Endothelial cell of umbilical vein (primary cell): Measurements from ENCODE around the gene LHX1. TPM values are rescaled to one million over a fixed set of nuclear protein-coding genes. Genes with fewer than 3 reads are reported as not detected.

ENCODE experiments used
- BruUV-seq: library from RNA; stranded (reverse); fragments of 400-500 nt; replicated peaks from 2 replicates; lab custom pipeline; 2021; lab: Mats Ljungman, UMichigan
- CTCF ChIA-PET: fragments of 300-600, 350-600 bp; sonication (Branson Sonifier 250); formaldehyde crosslinking; loops from one replicate; lab custom pipeline; 2021; ENCODE audit warnings: antibody characterized with exemption, inconsistent platforms; lab: Charles Lee
- POLR2A ChIA-PET: fragments of 300-600, 350-600 bp; sonication (Branson Sonifier 250); formaldehyde crosslinking; loops from one replicate; lab custom pipeline; 2021; ENCODE audit warnings: antibody characterized with exemption, inconsistent platforms; lab: Charles Lee
- DNase-seq: peaks from one replicate; pipeline ENCODE4 v3.0.0-alpha.2; 2011; ENCODE audit warnings: low read depth, low spot score
- FAIRE-seq: peaks from 2 replicates; lab custom pipeline; 2011; peaks lifted over from hg19 to GRCh38; lab: Jason Lieb, UNC
- H2AFZ ChIP-seq: 2 replicates; pipeline ENCODE4 v1.6.0; 2012; ENCODE audit warnings: low read depth, low read length, control low read depth, inconsistent platforms
- H3K27ac ChIP-seq: 2 replicates; pipeline ENCODE4 v1.5.1; 2011; ENCODE audit warnings: low read depth, mild to moderate bottlenecking, control low read depth, low read length, moderate library complexity; ENCODE audit not compliant: insufficient read depth
- H3K27me3 ChIP-seq, 2 experiments: 2 replicates each; pipeline versions ENCODE4 v1.6.0 to v1.6.1; 2011; ENCODE audit warnings: low read length in 2 of 2, mixed read lengths in 1 of 2; ENCODE audit not compliant: control insufficient read depth in 2 of 2, insufficient read depth in 2 of 2
- H3K36me3 ChIP-seq, 2 experiments: 2 replicates in 1 of 2; 3 replicates in 1 of 2; pipeline ENCODE4 v1.5.1; 2011; ENCODE audit warnings: low read length in 2 of 2, mild to moderate bottlenecking in 1 of 2, moderate library complexity in 1 of 2; ENCODE audit not compliant: control insufficient read depth in 2 of 2, insufficient read depth in 2 of 2; ENCODE audit errors: extremely low read depth in 1 of 2
- H3K4me1 ChIP-seq: 3 replicates; pipeline ENCODE4 v1.5.1; 2011; ENCODE audit warnings: mild to moderate bottlenecking, low read length; ENCODE audit not compliant: control insufficient read depth, insufficient read depth; ENCODE audit errors: extremely low read depth
- H3K4me2 ChIP-seq: 2 replicates; pipeline ENCODE4 v1.6.1; 2011; ENCODE audit warnings: low read length, control low read depth, mixed read lengths; ENCODE audit not compliant: insufficient read depth
- H3K4me3 ChIP-seq, 3 experiments: fragments of 200-600 bp in 1 of 3; sonication (generic), shearing (Covaris generic) in 1 of 3; replicated peaks in 1 of 3; 2 replicates each; pipeline ENCODE4 v1.5.1; 2011 to 2016; ENCODE audit warnings: control low read depth in 3 of 3, low read length in 3 of 3, mild to moderate bottlenecking in 2 of 3, inconsistent platforms in 1 of 3, low read depth in 1 of 3, moderate library complexity in 1 of 3; ENCODE audit not compliant: insufficient read depth in 1 of 3
- H3K79me2 ChIP-seq: 2 replicates; pipeline ENCODE4 v1.6.0; 2012; ENCODE audit warnings: low read length, inconsistent platforms; ENCODE audit not compliant: control insufficient read depth, insufficient read depth
- H3K9ac ChIP-seq: replicated peaks from 2 replicates; pipeline ENCODE3; 2011; ENCODE audit warnings: low read length, control low read depth; ENCODE audit not compliant: insufficient read depth; ENCODE audit errors: extremely low read depth
- H3K9me1 ChIP-seq: replicated peaks from 3 replicates; pipeline ENCODE4 v1.6.0; 2011; ENCODE audit warnings: mild to moderate bottlenecking, low read length; ENCODE audit not compliant: control insufficient read depth, insufficient read depth; ENCODE audit errors: extremely low read depth
- H3K9me3 ChIP-seq: replicated peaks from 2 replicates; pipeline ENCODE4 v1.5.1; 2012; ENCODE audit warnings: low read length, inconsistent platforms; ENCODE audit not compliant: control insufficient read depth, insufficient read depth
- H4K20me1 ChIP-seq: replicated peaks from 2 replicates; pipeline ENCODE3; 2011; ENCODE audit warnings: mild to moderate bottlenecking, low read length; ENCODE audit not compliant: control insufficient read depth, insufficient read depth; ENCODE audit errors: extremely low read depth
- EZH2 ChIP-seq: IDR thresholded peaks from 2 replicates; pipeline ENCODE4 v1.6.1; 2012; ENCODE audit warnings: borderline replicate concordance, low read depth, mild to moderate bottlenecking, moderate library complexity, low read length, inconsistent platforms; ENCODE audit not compliant: severe bottlenecking
- FOS ChIP-seq: IDR thresholded peaks from 2 replicates; pipeline ENCODE4 v1.6.1; 2011; ENCODE audit warnings: mild to moderate bottlenecking, low read length, moderate library complexity, borderline replicate concordance; ENCODE audit not compliant: insufficient read depth
- GATA2 ChIP-seq: IDR thresholded peaks from 2 replicates; pipeline ENCODE4 v1.7.0; 2011; ENCODE audit warnings: low read depth, mild to moderate bottlenecking, moderate library complexity, mixed read lengths, low read length; ENCODE audit not compliant: insufficient read length, insufficient read depth
- JUN ChIP-seq: IDR thresholded peaks from 2 replicates; pipeline ENCODE4 v1.6.1; 2011; ENCODE audit warnings: borderline replicate concordance, low read depth; ENCODE audit not compliant: insufficient read length, insufficient read depth
- MYC ChIP-seq: IDR thresholded peaks from one replicate; pipeline ENCODE4 v1.6.1; 2011; ENCODE audit warnings: mild to moderate bottlenecking, low read depth, low read length
- POLR2A ChIP-seq: IDR thresholded peaks from 2 replicates; pipeline ENCODE4 v1.6.1; 2012; ENCODE audit warnings: low read depth, mild to moderate bottlenecking, control low read depth, low read length
- POLR2AphosphoS5 ChIP-seq: IDR thresholded peaks from 2 replicates; pipeline ENCODE4 v1.6.1; 2012; ENCODE audit warnings: low read depth, mild to moderate bottlenecking, control low read depth, low read length, moderate library complexity; ENCODE audit not compliant: insufficient read depth
- dilution Hi-C: fragments of 300-500 bp; cut with MboI; formaldehyde crosslinking; loops from one replicate; pipeline ENCODE4 v1.15.0; 2019; ENCODE audit warnings: low sequenced_read_pairs; ENCODE audit not compliant: extremely low pct_ligation_motif_present
- intact Hi-C: fragments of 100-400 bp; cut with micrococcal nuclease; formaldehyde crosslinking; loops from one replicate; pipeline ENCODE4 v1.10.0; 2022
- polyA plus RNA-seq, 4 experiments: library from polyadenylated mRNA; depleted of rRNA in 3 of 4; stranded (reverse) in 3 of 4; unstranded in 1 of 4; fragments of >200 nt; gene quantifications; 2 replicates each; pipeline versions ENCODE4 v1.2.1 to v1.2.3, GENCODE V29; 2011 to 2012; ENCODE audit warnings: missing spikeins in 1 of 4
- total RNA-seq: library from RNA; stranded (reverse); gene quantifications from 2 replicates; pipeline ENCODE4 v1.2.3, GENCODE V29; 2021
- TF ChIP-seq, protein P1 (sequence below): IDR thresholded peaks from 2 replicates; pipeline ENCODE4 v1.6.1; 2011; ENCODE audit not compliant: insufficient read depth, insufficient read length
- TF ChIP-seq, protein P2 (sequence below), 2 donors: IDR thresholded peaks; 1 replicate in 1 of 2; 2 replicates in 1 of 2; pipeline ENCODE4 v1.5.1; 2011; ENCODE audit warnings: low read length in 2 of 2, mild to moderate bottlenecking in 2 of 2, moderate library complexity in 2 of 2, control low read depth in 1 of 2, inconsistent platforms in 1 of 2, low read depth in 1 of 2; ENCODE audit not compliant: insufficient read depth in 1 of 2; ENCODE audit errors: extremely low read depth in 1 of 2

The LHX1 gene
- total and polyA plus RNA-seq, 2 donors (not counting 3 experiments of a cell fraction or from before 2014, with no cell fraction given) = not detected

DNA sequence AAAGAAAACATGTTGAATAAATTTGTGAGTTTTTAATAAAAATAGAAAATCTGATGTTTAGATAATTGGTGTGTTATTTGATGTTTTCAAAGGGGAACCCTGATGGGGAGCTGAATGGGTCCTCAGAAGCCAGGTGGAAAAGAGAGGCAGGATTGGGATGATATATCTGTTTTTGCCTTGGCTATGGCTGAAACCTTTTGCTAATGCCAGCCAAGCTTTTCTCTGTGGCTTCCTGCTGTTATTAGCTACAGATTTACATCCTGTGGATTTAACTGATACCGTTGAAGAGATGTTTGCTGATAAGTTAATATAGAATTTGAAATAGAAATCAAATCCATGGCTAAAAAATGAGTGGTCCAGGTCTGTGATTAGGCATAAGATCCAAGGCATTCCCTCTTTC lies 7.3 kb downstream of the LHX1 start:
- no peak for FAIRE-seq
- Histone ChIP-seq H3K27ac (no peak overlapping the region), H3K9me1 (no peaks in the 10 kb centered on the region), H3K4me1 (peaks cover 14% of the 10 kb centered on the region), H2AFZ (no peak overlapping the region), H3K4me3 (no peak overlapping the region), H3K27me3 (peaks cover 78 to 87% of the 10 kb centered on the region in 2 experiments), H3K9ac (no peak overlapping the region), H3K36me3 (no peaks in the 10 kb centered on the region), H3K4me2 (no peak overlapping the region), H3K9me3 (no peaks in the 10 kb centered on the region), H4K20me1 (no peaks in the 10 kb centered on the region), H3K79me2 (peaks cover 2% of the 10 kb centered on the region)
- dilution Hi-C loops = no loop called here
- no peak for TF ChIP-seq MYC
- TF ChIP-seq, protein P1, sequence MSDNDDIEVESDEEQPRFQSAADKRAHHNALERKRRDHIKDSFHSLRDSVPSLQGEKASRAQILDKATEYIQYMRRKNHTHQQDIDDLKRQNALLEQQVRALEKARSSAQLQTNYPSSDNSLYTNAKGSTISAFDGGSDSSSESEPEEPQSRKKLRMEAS = no peak
- TF ChIP-seq GATA2 = no peak
- TF ChIP-seq FOS = no peak
- TF ChIP-seq POLR2AphosphoS5 = no peak
- no peak for TF ChIP-seq JUN
- TF ChIP-seq POLR2A = no peak
- no peak for TF ChIP-seq EZH2
- TF ChIP-seq, protein P2, sequence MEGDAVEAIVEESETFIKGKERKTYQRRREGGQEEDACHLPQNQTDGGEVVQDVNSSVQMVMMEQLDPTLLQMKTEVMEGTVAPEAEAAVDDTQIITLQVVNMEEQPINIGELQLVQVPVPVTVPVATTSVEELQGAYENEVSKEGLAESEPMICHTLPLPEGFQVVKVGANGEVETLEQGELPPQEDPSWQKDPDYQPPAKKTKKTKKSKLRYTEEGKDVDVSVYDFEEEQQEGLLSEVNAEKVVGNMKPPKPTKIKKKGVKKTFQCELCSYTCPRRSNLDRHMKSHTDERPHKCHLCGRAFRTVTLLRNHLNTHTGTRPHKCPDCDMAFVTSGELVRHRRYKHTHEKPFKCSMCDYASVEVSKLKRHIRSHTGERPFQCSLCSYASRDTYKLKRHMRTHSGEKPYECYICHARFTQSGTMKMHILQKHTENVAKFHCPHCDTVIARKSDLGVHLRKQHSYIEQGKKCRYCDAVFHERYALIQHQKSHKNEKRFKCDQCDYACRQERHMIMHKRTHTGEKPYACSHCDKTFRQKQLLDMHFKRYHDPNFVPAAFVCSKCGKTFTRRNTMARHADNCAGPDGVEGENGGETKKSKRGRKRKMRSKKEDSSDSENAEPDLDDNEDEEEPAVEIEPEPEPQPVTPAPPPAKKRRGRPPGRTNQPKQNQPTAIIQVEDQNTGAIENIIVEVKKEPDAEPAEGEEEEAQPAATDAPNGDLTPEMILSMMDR (IDR thresholded peaks at IDR 0.05; ENCODE audit: extremely low read depth in 1 of 2, insufficient read depth in 1 of 2, low read depth in 1 of 2, low read length in 2 of 2) = no peak
- ChIA-PET POLR2A (no interaction called here), CTCF (interaction anchor here (0.9 kb wide), 1 partner anchor 11 kb away, joined by 3 read pairs; no protein-coding TSS in a partner anchor)
- intact Hi-C loops = no loop called here
- no peak for DNase-seq
- no TSS peak for BruUV-seq
